Breast epithelium (tissue), 3 donors: ENCODE data around the gene MAMDC4.

Experiments used
- CTCF ChIP-seq, 3 donors: fragments of 450-650 bp; IDR thresholded peaks; one replicate each; pipeline ENCODE4 v1.5.1; 2016 to 2017; ENCODE audit warnings: antibody characterized with exemption in 3 of 3, mild to moderate bottlenecking in 3 of 3, moderate library complexity in 3 of 3
- POLR2A ChIP-seq: fragments of 450-650 bp; IDR thresholded peaks from one replicate; pipeline ENCODE4 v1.6.1; 2016; ENCODE audit warnings: antibody characterized with exemption, mild to moderate bottlenecking, moderate library complexity

GRCh38 chr9:136900988-136901515, 48.9 kb downstream of the MAMDC4 start:
- TF ChIP-seq CTCF (IDR thresholded peaks at IDR 0.05) (no peak), POLR2A (no peak)
